ENCODE measurements around the gene TRRAP. TPM values are rescaled to one million over a fixed set of nuclear protein-coding genes. Genes with fewer than 3 reads are reported as not detected.

Gene TRRAP
- total RNA-seq, 2 donors from 2014 or later: 59.1 to 69.5 TPM

DNA sequence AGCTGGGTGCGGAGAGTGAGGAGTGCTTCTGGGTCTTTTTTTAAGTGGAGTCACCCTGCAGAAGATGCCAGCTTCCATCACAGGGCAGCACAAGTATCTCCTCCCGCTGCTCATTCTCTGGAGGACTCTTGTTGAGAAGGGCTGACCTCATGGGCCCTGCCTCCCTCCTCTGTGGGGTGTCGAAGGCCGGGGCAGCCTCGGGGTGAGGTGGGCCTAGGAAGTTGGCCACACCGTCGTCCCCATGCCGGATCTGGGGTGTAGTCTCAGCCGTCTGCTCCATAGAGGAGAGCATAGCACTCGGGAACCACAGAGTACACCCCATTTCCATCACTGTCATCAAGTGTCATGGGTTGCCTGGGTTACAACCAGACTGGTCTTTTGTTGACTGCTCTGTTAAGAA is 85.0 kb downstream of the TRRAP start:
- Mint-ChIP-seq H3K4me1 (no peaks in the 10 kb centered on the region), H3K36me3 (ENCODE audit: low read depth) (peaks cover 100% of the 10 kb centered on the region), H3K27me3 (no peaks in the 10 kb centered on the region), H3K4me3 (no peak overlapping the region), H3K9me3 (no peaks in the 10 kb centered on the region), H3K27ac (no peak overlapping the region)
- ATAC-seq (replicated peaks): no peak

DNA sequence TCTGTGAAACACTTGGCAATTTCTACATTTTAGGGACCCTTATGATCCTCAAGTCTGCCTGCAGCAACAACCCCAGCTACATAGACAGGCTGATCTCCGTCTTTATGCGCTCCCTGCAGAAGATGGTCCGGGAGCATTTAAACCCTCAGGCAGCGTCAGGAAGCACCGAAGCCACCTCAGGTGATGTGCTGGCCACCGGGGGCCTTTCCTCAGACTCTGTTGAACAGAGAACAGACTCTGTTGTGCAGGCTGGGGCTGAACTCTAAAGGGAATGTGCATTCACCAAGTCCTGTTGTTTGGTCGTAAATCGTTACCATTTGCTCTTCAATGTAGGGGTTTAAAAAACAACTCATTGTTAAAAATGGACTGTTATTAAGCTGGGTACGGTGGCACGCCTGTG is 86.3 kb downstream of the TRRAP start:
- Mint-ChIP-seq H3K36me3 (ENCODE audit: low read depth) (peaks cover 100% of the 10 kb centered on the region), H3K27ac (no peak overlapping the region), H3K9me3 (no peaks in the 10 kb centered on the region), H3K4me1 (no peaks in the 10 kb centered on the region), H3K4me3 (no peak overlapping the region), H3K27me3 (no peaks in the 10 kb centered on the region)
- ATAC-seq (replicated peaks): no peak

DNA sequence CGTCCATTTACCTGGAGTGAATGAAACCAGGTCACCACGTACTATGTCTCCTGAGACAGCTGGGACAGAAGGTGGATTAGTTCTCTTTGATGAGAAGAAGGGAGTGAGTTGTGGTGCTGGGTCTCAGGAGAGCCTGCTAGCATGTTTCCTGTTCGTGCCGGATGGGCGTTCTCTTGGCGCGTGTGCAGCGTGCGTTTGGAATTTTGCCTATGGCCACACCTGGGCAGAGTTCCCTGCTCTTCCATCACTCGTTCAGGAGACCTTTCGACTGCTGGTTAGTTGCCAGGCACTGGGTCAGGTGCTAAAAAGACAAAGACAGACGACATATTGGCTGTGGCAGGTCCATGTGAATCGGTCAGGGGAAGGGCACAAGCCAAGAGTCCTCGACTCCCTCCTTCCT is 90.3 kb downstream of the TRRAP start:
- no peaks in the 10 kb centered on the region for H3K4me1 Mint-ChIP-seq
- no peaks in the 10 kb centered on the region for H3K27me3 Mint-ChIP-seq
- no peak overlapping the region for H3K4me3 Mint-ChIP-seq
- no peak for ATAC-seq (replicated peaks)
- peaks cover 100% of the 10 kb centered on the region for H3K36me3 Mint-ChIP-seq (ENCODE audit: low read depth)
- no peak overlapping the region for H3K27ac Mint-ChIP-seq
- H3K9me3 Mint-ChIP-seq: no peaks in the 10 kb centered on the region

DNA sequence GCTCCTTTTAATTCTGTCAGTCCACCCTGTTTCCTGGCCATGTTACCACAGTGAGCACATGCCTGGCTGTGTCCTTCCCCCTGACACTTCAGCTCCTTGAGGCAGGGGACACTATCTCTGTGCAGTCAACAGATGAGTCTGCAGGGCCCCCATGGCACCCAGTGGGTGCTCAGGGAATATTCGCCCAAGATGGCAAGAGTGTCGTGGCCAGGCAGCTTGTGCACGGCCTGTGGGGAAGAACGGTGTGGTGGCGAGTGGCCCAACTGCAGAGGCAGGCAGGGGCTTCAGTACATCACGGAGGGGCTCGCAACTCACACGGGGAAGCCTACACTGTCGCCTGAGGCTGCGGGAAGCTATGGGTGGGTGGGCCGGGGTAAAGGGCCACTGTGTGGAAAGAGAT is 91.1 kb downstream of the TRRAP start:
- Mint-ChIP-seq H3K4me3 (no peak overlapping the region), H3K27ac (no peak overlapping the region), H3K36me3 (ENCODE audit: low read depth) (peaks cover 100% of the 10 kb centered on the region), H3K27me3 (no peaks in the 10 kb centered on the region), H3K9me3 (no peaks in the 10 kb centered on the region), H3K4me1 (peaks cover 3% of the 10 kb centered on the region)
- no peak for ATAC-seq (replicated peaks)

DNA sequence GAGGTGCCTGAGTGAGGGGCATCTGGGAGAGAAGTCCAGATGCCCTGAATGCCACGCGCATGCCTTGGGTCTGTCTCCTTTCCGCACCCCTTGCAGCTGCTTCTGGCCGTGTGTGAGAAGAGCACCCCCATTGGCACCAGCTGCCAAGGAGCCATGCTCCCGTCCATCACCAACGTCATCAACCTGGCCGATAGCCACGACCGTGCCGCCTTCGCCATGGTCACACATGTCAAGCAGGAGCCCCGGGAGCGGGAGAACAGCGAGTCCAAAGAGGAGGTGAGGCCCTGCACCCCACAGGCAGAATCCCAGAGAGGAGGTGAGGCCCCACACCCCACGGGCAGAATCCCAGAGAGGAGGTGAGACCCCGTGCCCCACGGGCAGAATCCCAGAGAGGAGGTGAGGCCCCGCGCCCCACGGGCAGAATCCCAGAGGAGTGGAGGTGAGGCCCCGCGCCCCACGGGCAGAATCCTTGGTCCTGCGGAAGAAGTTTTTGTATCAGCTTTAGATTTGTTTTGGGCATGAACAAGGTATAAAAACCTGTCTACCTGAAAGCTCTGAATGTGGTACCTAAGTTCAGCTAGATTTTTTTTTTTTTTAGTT is 91.8 kb downstream of the TRRAP start:
- Mint-ChIP-seq H3K27me3 (no peaks in the 10 kb centered on the region), H3K4me3 (no peak overlapping the region), H3K4me1 (peaks cover 3% of the 10 kb centered on the region), H3K9me3 (no peaks in the 10 kb centered on the region), H3K36me3 (ENCODE audit: low read depth) (peaks cover 100% of the 10 kb centered on the region), H3K27ac (no peak overlapping the region)
- ATAC-seq (replicated peaks): no peak

DNA sequence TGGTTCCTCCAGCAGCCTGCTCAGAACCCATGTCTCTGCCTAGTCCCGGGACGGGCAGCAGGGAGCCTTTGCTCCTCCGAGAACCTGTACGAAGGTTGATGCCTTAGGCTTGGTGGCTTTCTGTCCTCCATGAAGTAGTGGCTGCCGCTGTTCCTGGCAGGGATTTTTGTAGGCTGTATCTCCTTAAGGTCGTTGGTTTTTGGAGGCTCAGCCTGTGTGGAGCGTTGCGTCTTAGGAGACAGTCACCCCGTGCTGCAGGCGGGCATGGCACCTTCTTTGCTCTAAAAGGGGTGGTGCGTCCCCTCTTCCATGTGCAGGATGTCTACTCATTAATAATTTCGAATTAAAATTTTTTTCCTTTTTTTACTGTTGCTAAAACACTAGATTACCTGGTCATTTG is 92.5 kb downstream of the TRRAP start:
- Mint-ChIP-seq H3K4me1 (peaks cover 3% of the 10 kb centered on the region), H3K36me3 (ENCODE audit: low read depth) (peaks cover 100% of the 10 kb centered on the region), H3K4me3 (no peak overlapping the region), H3K9me3 (no peaks in the 10 kb centered on the region), H3K27me3 (no peaks in the 10 kb centered on the region), H3K27ac (no peak overlapping the region)
- no peak for ATAC-seq (replicated peaks)

DNA sequence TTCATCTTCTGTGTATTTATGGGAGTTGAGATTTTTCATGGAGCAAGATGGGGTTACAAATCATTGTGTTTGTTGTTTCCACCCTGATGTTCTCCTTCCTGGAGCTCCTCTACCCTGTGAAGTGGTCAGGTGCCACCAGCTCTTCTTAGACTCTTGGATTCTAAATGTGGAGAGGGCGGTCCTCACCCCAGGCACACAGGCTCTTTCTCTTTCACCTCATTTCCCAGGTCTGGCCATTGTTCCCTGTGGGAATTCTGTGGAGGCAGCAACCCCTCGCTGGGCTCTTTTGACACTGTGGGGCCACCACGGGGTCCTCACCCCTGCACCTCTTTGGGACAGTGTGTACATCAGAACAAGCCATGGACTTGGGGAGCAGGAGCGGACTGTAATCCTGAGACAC is 95.9 kb downstream of the TRRAP start:
- no peak overlapping the region for H3K4me3 Mint-ChIP-seq
- no peak overlapping the region for H3K27ac Mint-ChIP-seq
- H3K27me3 Mint-ChIP-seq: no peaks in the 10 kb centered on the region
- H3K36me3 Mint-ChIP-seq (ENCODE audit: low read depth): peaks cover 100% of the 10 kb centered on the region
- no peaks in the 10 kb centered on the region for H3K9me3 Mint-ChIP-seq
- ATAC-seq (replicated peaks): no peak
- peaks cover 3% of the 10 kb centered on the region for H3K4me1 Mint-ChIP-seq

DNA sequence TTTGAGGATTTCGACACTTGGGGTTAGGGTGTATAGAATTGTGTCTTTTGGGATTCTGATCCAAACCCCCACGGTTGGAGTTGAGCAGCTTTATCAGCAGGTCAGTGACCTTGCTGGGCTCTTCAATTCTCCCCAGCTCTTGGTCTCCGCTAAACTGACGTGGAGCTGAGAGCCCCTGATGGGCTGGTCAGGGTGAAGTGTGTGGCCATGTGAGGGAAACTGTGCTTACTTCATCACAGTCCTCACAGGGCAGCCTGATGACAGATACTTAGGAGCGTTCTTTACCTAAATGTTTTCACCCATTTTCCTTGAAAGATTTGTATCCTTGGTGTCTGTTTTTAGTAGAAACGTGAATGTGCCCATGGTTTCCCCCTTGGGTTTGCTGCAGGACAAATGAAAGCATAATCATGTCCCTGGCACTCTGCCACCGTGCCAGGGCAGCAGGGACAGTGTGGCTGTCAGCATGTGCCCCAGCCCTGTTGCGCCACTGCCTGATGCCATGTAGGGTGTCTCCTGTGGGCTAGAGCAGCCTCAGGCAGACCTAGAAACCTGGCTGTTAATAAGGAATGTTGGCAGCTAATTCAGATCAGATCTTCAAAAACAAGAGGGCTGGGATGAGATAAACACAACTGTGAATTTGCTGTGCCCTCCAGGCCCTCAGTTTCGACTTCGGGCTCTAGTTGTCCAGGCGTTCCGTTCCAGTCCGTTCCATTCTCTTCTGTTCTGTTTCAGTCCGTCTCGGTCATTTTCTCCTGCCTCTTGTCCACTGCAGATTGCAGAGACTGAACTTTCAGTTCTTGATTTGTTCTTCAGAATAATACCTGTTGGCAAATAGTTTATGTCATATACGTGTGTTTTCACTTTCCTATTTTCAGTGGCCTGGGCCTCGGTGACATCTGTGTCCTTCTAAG is 96.8 kb downstream of the TRRAP start:
- Mint-ChIP-seq H3K27me3 (no peaks in the 10 kb centered on the region), H3K4me3 (no peak overlapping the region), H3K4me1 (peaks cover 3% of the 10 kb centered on the region), H3K27ac (no peak overlapping the region), H3K36me3 (ENCODE audit: low read depth) (peaks cover 100% of the 10 kb centered on the region), H3K9me3 (no peaks in the 10 kb centered on the region)
- no peak for ATAC-seq (replicated peaks)

DNA sequence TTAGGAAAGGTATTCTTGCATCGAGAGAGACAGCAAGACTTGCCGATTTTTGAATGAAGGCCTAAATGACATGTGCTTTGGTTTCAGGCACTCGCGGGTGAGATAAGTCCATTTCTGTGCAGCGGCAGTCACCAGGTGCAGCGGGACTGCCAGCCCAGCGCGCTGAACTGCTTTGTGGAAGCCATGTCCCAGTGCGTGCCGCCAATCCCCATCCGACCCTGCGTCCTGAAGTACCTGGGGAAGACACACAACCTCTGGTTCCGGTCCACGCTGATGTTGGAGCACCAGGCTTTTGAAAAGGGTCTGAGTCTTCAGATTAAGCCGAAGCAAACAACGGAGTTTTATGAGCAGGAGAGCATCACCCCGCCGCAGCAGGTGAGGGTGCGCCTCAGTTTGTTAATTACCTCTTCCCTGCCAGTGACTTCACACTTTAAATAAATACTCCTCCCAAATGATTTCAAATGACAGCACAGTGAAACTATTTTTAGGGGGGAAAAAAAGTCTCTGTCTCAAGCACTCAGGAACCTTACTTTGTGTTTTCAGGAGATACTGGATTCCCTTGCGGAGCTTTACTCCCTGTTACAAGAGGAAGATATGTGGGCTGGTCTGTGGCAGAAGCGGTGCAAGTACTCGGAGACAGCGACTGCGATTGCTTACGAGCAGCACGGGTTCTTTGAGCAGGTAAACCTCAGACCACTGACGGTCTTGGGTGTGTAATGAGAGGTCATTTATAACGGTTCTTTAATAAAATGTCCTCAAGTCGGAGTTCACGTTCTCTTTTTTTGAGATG is 98.3 kb downstream of the TRRAP start:
- H3K27me3 Mint-ChIP-seq: no peaks in the 10 kb centered on the region

DNA sequence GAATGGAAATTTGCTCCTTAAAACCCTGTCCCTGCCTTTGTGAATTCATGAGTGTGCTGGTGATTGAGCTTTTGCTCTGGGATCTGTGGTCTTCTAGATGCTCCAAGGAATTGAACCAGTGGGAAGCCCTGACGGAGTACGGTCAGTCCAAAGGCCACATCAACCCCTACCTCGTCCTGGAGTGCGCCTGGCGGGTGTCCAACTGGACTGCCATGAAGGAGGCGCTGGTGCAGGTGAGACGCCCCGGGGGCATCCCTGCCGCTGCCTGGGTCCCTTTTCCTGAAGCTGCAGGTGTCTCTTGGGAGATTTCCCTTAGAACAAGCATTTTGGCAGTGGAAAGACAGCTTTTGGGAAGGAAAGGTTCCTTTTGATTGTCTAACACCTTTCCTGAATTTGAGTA is 100.3 kb downstream of the TRRAP start:
- Mint-ChIP-seq H3K4me3 (no peak overlapping the region), H3K27me3 (no peaks in the 10 kb centered on the region), H3K27ac (peak overlapping the region; percentile 52), H3K36me3 (ENCODE audit: low read depth) (peaks cover 100% of the 10 kb centered on the region), H3K9me3 (no peaks in the 10 kb centered on the region), H3K4me1 (peaks cover 3% of the 10 kb centered on the region)
- no peak for ATAC-seq (replicated peaks)

More for the DNA sequence above, 98.3 kb downstream of the TRRAP start:
- Mint-ChIP-seq H3K4me3 (no peak overlapping the region), H3K4me1 (peaks cover 3% of the 10 kb centered on the region), H3K9me3 (no peaks in the 10 kb centered on the region), H3K36me3 (ENCODE audit: low read depth) (peaks cover 100% of the 10 kb centered on the region), H3K27ac (no peak overlapping the region)
- no peak for ATAC-seq (replicated peaks)

DNA sequence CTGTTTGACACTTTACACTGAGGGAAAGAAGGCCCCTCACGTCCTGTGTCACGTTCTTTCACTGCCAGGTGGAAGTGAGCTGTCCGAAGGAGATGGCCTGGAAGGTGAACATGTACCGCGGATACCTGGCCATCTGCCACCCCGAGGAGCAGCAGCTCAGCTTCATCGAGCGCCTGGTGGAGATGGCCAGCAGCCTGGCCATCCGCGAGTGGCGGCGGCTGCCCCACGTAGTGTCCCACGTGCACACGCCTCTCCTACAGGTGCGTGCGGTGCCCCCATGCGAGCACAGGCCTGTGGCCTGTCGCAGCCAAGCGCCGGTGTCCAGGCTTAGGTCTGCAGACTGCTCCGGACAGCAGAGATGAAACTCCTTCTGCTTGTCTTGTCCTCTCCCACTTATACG is 103.4 kb downstream of the TRRAP start:
- Mint-ChIP-seq H3K36me3 (ENCODE audit: low read depth) (peaks cover 100% of the 10 kb centered on the region), H3K4me1 (no peaks in the 10 kb centered on the region), H3K4me3 (no peak overlapping the region), H3K27ac (no peak overlapping the region), H3K27me3 (no peaks in the 10 kb centered on the region), H3K9me3 (peaks cover 4% of the 10 kb centered on the region)
- no peak for ATAC-seq (replicated peaks)

DNA sequence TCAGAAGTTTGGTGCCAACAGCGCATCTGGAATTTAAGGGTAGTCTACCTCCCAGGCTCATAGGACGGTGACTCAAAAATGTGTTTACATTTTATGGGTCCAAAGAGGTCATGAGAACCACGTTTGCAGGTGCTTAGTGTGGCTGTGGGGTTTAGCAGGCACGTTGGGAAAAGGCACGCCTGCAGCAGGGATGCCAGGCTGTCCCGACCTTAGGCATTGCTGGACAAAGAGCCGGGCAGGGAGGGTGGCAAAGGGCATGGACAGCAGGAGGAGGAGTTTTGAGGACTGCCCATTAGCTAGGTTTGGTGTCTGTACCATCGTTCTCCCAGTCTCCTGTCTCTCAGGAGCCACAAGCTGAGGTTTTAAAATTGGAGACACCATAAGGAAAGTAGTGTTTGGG is 104.4 kb downstream of the TRRAP start:
- H3K4me1 Mint-ChIP-seq: peaks cover 4% of the 10 kb centered on the region
- no peaks in the 10 kb centered on the region for H3K27me3 Mint-ChIP-seq
- H3K9me3 Mint-ChIP-seq: peaks cover 4% of the 10 kb centered on the region
- peaks cover 100% of the 10 kb centered on the region for H3K36me3 Mint-ChIP-seq (ENCODE audit: low read depth)
- no peak overlapping the region for H3K27ac Mint-ChIP-seq
- H3K4me3 Mint-ChIP-seq: no peak overlapping the region
- no peak for ATAC-seq (replicated peaks)

DNA sequence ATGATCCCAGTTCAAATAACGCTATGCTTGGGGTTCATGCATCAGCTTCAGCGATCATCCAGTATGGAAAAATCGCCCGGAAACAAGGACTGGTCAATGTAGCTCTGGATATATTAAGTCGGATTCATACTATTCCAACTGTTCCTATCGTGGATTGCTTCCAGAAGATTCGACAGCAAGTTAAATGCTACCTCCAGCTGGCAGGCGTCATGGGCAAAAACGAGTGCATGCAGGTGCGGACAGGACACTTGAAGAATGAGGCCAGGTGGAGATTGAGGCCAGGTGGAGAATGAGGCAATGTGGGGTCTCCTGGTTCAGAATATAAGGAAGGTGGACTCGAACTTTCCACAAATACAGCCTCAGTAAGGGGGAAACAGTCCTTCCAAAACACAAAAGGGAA is 105.8 kb downstream of the TRRAP start:
- peaks cover 5% of the 10 kb centered on the region for H3K4me1 Mint-ChIP-seq
- H3K36me3 Mint-ChIP-seq (ENCODE audit: low read depth): peaks cover 100% of the 10 kb centered on the region
- no peak overlapping the region for H3K27ac Mint-ChIP-seq
- peaks cover 4% of the 10 kb centered on the region for H3K9me3 Mint-ChIP-seq
- H3K4me3 Mint-ChIP-seq: no peak overlapping the region
- H3K27me3 Mint-ChIP-seq: no peaks in the 10 kb centered on the region
- ATAC-seq (replicated peaks): no peak

DNA sequence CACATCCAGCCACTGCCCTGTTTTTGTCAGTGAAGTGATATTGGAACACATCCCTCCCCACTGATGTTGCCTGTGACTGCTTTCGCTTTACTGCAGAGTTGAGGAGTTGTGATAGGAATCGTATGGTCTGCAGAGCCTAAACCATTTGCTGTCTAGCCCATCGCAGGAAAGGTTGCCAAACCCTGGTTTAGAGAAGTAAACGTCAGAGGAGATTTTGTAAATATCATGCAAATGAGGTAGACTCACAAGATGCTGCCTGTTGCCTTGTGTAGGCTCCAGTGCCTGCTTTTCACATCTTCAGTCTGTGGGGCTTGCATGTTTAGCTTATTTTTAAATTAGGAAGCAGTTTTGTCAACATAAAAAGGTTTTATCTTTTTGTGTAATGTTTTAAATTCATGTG is 107.1 kb downstream of the TRRAP start:
- H3K4me1 Mint-ChIP-seq: peaks cover 5% of the 10 kb centered on the region
- peak overlapping the region; percentile 76 for H3K27ac Mint-ChIP-seq
- H3K36me3 Mint-ChIP-seq (ENCODE audit: low read depth): peaks cover 100% of the 10 kb centered on the region
- H3K4me3 Mint-ChIP-seq: no peak overlapping the region
- H3K27me3 Mint-ChIP-seq: no peaks in the 10 kb centered on the region
- ATAC-seq (replicated peaks): no peak
- peaks cover 4% of the 10 kb centered on the region for H3K9me3 Mint-ChIP-seq

All from activated T-helper 17 cell treated with anti-CD3 and anti-CD28 coated beads, Interleukin-2, amount 50 U/mL, for 72 hours (primary cell).